GM06990 (cell line): ENCODE results near the gene LRMDA.

Source experiments
- DNase-seq: peaks from one replicate; pipeline ENCODE4 v3.0.0-alpha.2; 2011; ENCODE audit not compliant: insufficient read length; ENCODE audit errors: extremely low read depth
- H3K27me3 ChIP-seq: replicated peaks from 2 replicates; pipeline ENCODE4 v1.6.0; 2011; ENCODE audit warnings: low read length; ENCODE audit not compliant: control insufficient read depth, insufficient read depth
- H3K36me3 ChIP-seq: 2 replicates; pipeline ENCODE4 v1.5.1; 2011; ENCODE audit warnings: low read length; ENCODE audit not compliant: control insufficient read depth, insufficient read depth
- H3K4me3 ChIP-seq: replicated peaks from 2 replicates; pipeline ENCODE4 v1.5.1; 2011; ENCODE audit warnings: low read depth, mild to moderate bottlenecking, control low read depth, low read length
- CTCF ChIP-seq: IDR thresholded peaks from 2 replicates; pipeline ENCODE4 v1.5.1; 2011; ENCODE audit warnings: low read length, control low read depth, mild to moderate bottlenecking, inconsistent platforms; ENCODE audit not compliant: insufficient read depth, poor library complexity, severe bottlenecking

LRMDA gene

GRCh38 chr10:75828413-75828812 is 397.0 kb downstream of the LRMDA start:
- no peak overlapping the region for H3K4me3 ChIP-seq
- no peaks in the 10 kb centered on the region for H3K27me3 ChIP-seq
- TF ChIP-seq CTCF, result no peak
- H3K36me3 ChIP-seq, result no peaks in the 10 kb centered on the region
- no peak for DNase-seq

GRCh38 chr10:75836064-75836463 is 404.6 kb downstream of the LRMDA start:
- TF ChIP-seq CTCF, result no peak
- no peaks in the 10 kb centered on the region for H3K36me3 ChIP-seq
- DNase-seq, result no peak
- no peaks in the 10 kb centered on the region for H3K27me3 ChIP-seq
- H3K4me3 ChIP-seq, result no peak overlapping the region

- no peaks in the 10 kb centered on the region for H3K36me3 ChIP-seq
- no peak overlapping the region for H3K4me3 ChIP-seq
- H3K27me3 ChIP-seq, result no peaks in the 10 kb centered on the region
- DNase-seq, result no peak
- no peak for TF ChIP-seq CTCF
These were observed 407.1 kb downstream of the LRMDA start for GRCh38 chr10:75838486-75838885.

GRCh38 chr10:75839020-75839419 is 407.6 kb downstream of the LRMDA start:
- no peak for TF ChIP-seq CTCF
- H3K4me3 ChIP-seq, result no peak overlapping the region
- H3K36me3 ChIP-seq, result no peaks in the 10 kb centered on the region
- no peak for DNase-seq
- no peaks in the 10 kb centered on the region for H3K27me3 ChIP-seq

GRCh38 chr10:75841266-75841665 is 409.8 kb downstream of the LRMDA start:
- Histone ChIP-seq H3K27me3 (no peaks in the 10 kb centered on the region), H3K4me3 (no peak overlapping the region), H3K36me3 (no peaks in the 10 kb centered on the region)
- DNase-seq, result no peak
- no peak for TF ChIP-seq CTCF
